C4-2B (cell line): ENCODE measurements around the gene ZBTB48.

Experiments used
- ZFX ChIP-seq: fragments of 450-650 bp; IDR thresholded peaks from 2 replicates; pipeline ENCODE4 v1.6.1; 2017
- TF ChIP-seq, protein P1 (sequence below): fragments of 450-650 bp; conservative IDR thresholded peaks from 2 replicates; pipeline ENCODE4 v1.5.1; 2017; ENCODE audit warnings: mild to moderate bottlenecking

DNA sequence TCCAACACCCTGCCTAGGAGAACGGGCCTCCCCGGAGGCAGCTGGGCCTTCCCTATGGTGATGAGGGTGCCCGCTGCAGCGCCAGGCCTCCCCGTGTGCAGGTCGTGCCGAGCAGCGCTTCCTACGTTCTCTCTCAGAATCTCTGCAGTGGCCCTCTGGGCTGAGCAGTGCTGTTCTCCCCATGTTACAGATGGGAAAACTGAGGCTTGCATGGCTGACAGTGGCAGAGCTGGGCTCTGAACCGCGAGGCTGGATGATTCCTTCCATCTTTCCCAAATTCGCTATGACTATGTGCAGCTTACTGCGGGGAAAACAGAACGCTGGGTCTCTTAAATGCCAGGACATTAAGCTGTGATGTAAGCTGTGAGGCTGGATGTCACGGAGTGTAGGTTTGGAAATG, 14.0 kb downstream of the ZBTB48 start:
- TF ChIP-seq, protein P1, sequence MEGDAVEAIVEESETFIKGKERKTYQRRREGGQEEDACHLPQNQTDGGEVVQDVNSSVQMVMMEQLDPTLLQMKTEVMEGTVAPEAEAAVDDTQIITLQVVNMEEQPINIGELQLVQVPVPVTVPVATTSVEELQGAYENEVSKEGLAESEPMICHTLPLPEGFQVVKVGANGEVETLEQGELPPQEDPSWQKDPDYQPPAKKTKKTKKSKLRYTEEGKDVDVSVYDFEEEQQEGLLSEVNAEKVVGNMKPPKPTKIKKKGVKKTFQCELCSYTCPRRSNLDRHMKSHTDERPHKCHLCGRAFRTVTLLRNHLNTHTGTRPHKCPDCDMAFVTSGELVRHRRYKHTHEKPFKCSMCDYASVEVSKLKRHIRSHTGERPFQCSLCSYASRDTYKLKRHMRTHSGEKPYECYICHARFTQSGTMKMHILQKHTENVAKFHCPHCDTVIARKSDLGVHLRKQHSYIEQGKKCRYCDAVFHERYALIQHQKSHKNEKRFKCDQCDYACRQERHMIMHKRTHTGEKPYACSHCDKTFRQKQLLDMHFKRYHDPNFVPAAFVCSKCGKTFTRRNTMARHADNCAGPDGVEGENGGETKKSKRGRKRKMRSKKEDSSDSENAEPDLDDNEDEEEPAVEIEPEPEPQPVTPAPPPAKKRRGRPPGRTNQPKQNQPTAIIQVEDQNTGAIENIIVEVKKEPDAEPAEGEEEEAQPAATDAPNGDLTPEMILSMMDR, result no peak
- no peak for TF ChIP-seq ZFX
